ENCODE results near the gene ZNRF2. TPM values are rescaled to one million over a fixed set of nuclear protein-coding genes. Genes with fewer than 3 reads are reported as not detected.
"Not testable (repeated sequence)": the region's sequence is repeated elsewhere in the genome, so short reads cannot be mapped to it uniquely, and the experiment has no call there.

Gene ZNRF2
- total RNA-seq, 2 experiments from 2014 or later = 20.4 to 23.6 TPM

DNA sequence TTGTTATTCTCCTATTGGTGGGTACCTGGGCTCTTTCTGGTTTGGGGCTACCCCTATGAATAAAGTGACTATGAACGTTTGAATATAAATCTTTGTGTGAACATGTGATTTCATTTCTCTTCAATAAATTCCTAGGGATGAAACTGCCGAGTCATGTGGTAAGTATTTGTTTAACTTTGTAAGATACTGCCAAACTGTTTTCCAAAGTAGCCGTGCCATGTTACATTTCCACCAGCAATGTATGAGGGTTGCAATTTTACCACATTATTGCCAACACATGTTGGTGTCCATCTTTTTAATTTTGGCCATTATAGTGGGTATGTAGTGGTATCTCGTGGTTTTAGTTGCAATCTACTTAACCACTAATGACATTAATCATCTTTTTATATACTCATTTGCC, 94.7 kb downstream of the ZNRF2 start:
- no peaks in the 10 kb centered on the region for H3K4me1 Mint-ChIP-seq (ENCODE audit: low read depth)

DNA sequence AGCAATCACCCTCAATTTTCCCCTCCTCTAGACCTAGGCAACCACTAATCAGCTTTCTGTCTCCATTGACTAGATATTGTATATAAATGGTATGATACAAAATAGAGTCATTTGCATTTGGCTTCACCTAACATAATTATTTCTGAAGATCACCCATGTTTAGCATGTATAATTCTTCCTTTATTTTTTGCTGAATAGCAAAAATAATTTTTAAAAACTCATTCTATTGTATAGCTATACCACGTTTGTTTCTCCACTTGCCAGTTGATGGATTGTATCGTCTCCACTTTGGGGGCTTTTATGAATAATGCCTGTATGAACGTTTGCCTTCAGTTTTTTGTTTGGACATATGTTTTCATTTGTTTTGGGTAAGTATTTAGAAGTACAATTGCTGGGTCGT, 95.3 kb downstream of the ZNRF2 start:
- no peak for ATAC-seq (ENCODE audit: poor library complexity)
- Histone ChIP-seq H3K4me1 (ENCODE audit: insufficient read depth, low read length) (no peaks in the 10 kb centered on the region), H3K27me3 (ENCODE audit: control insufficient read depth in 1 of 2, insufficient read depth in 2 of 2, low read length in 2 of 2) (no peaks in the 10 kb centered on the region), H3K27ac (ENCODE audit: low read depth in 1 of 2, low read length in 2 of 2) (no peak overlapping the region), H3K9me3 (ENCODE audit: control insufficient read depth in 1 of 2, insufficient read depth in 1 of 2, low read length in 2 of 2) (no peaks in the 10 kb centered on the region), H3K4me3 (ENCODE audit: low read length) (no peak overlapping the region), H3K36me3 (ENCODE audit: insufficient read depth, low read length) (no peaks in the 10 kb centered on the region)
- H3K4me1 Mint-ChIP-seq (ENCODE audit: low read depth) = no peaks in the 10 kb centered on the region
- no peak for TF ChIP-seq CTCF (IDR thresholded peaks at IDR 0.05)
- no peak for DNase-seq
- H3K9me3 Mint-ChIP-seq = peaks cover 1% of the 10 kb centered on the region
- CTCF ChIA-PET = no interaction called here
- no peaks in the 10 kb centered on the region for H3K27me3 Mint-ChIP-seq
- POLR2A ChIA-PET = no interaction called here
- intact Hi-C loops (cut with DNase I, micrococcal nuclease) = no loop called here
- H3K36me3 Mint-ChIP-seq (ENCODE audit: low read depth) = no peaks in the 10 kb centered on the region
- no peak overlapping the region for H3K27ac Mint-ChIP-seq
- H3K4me3 Mint-ChIP-seq = no peak overlapping the region

More for the DNA sequence above, 94.7 kb downstream of the ZNRF2 start:
- intact Hi-C loops (cut with DNase I, micrococcal nuclease) = no loop called here
- no peaks in the 10 kb centered on the region for H3K36me3 Mint-ChIP-seq (ENCODE audit: low read depth)
- ATAC-seq (ENCODE audit: poor library complexity) (no peak), DNase-seq (no peak)
- Histone ChIP-seq H3K27me3 (ENCODE audit: control insufficient read depth in 1 of 2, insufficient read depth in 2 of 2, low read length in 2 of 2) (no peaks in the 10 kb centered on the region), H3K9me3 (ENCODE audit: control insufficient read depth in 1 of 2, insufficient read depth in 1 of 2, low read length in 2 of 2) (no peaks in the 10 kb centered on the region), H3K4me1 (ENCODE audit: insufficient read depth, low read length) (no peaks in the 10 kb centered on the region), H3K36me3 (ENCODE audit: insufficient read depth, low read length) (no peaks in the 10 kb centered on the region), H3K4me3 (ENCODE audit: low read length) (no peak overlapping the region), H3K27ac (ENCODE audit: low read depth in 1 of 2, low read length in 2 of 2) (no peak overlapping the region)
- no peaks in the 10 kb centered on the region for H3K27me3 Mint-ChIP-seq
- H3K27ac Mint-ChIP-seq = no peak overlapping the region
- no peak overlapping the region for H3K4me3 Mint-ChIP-seq
- POLR2A ChIA-PET = no interaction called here
- H3K9me3 Mint-ChIP-seq = peaks cover 1% of the 10 kb centered on the region
- TF ChIP-seq CTCF (IDR thresholded peaks at IDR 0.05) = no peak
- CTCF ChIA-PET = no interaction called here

DNA sequence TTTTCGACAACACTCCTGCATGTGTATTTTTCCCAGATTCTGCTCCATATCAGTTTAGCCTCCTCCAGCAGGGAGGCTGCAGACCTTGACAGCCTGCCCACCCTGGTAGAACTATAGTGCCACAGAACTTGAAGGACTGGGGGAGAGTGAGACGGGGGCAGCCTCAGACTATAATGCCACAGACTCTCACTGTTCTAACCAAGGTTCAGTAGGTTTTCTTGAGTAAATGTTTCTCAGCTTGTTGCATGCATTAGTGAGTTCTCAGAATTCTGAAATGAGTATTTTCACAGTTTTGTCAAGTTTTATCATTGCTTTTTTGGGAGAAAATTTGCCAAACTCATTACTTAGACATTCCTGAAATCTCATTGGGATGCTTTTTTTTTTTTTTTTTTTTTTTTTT, 95.9 kb downstream of the ZNRF2 start:
- Histone ChIP-seq H3K9me3 (ENCODE audit: control insufficient read depth in 1 of 2, insufficient read depth in 1 of 2, low read length in 2 of 2) (no peaks in the 10 kb centered on the region), H3K27ac (ENCODE audit: low read depth in 1 of 2, low read length in 2 of 2) (no peak overlapping the region), H3K36me3 (ENCODE audit: insufficient read depth, low read length) (no peaks in the 10 kb centered on the region), H3K4me1 (ENCODE audit: insufficient read depth, low read length) (no peaks in the 10 kb centered on the region), H3K27me3 (ENCODE audit: control insufficient read depth in 1 of 2, insufficient read depth in 2 of 2, low read length in 2 of 2) (no peaks in the 10 kb centered on the region), H3K4me3 (ENCODE audit: low read length) (no peak overlapping the region)
- Mint-ChIP-seq H3K9me3 (peaks cover 1% of the 10 kb centered on the region), H3K4me3 (no peak overlapping the region), H3K27ac (no peak overlapping the region), H3K36me3 (ENCODE audit: low read depth) (no peaks in the 10 kb centered on the region), H3K27me3 (no peaks in the 10 kb centered on the region), H3K4me1 (ENCODE audit: low read depth) (no peaks in the 10 kb centered on the region)
- ATAC-seq (ENCODE audit: poor library complexity) = no peak
- ChIA-PET POLR2A (interaction anchor here (0.6 kb wide), 1 partner anchor 57 kb away, joined by 3 read pairs; no protein-coding TSS in a partner anchor), CTCF (interaction anchor here (0.6 kb wide), 1 partner anchor 133 kb away, joined by 3 read pairs; no protein-coding TSS in a partner anchor)
- TF ChIP-seq CTCF (IDR thresholded peaks at IDR 0.05) = no peak
- no peak for DNase-seq
- intact Hi-C loops (cut with DNase I, micrococcal nuclease) = no loop called here

DNA sequence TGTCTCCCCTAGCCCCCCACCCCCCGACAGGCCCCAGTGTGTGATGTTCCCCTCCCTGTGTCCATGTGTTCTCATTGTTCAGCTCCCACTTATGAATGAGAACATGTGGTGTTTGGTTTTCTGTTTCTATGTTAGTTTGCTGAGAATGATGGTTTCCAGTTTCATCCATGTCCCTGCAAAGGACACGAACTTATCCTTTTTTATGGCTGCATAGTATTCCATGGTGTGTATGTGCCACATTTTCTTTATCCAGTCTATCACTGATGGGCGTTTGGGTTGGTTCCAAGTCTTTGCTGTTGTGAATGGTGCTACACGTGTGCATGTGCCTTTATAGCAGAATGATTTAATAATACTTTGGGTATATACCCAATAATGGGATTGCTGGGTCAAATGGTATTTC, 96.4 kb downstream of the ZNRF2 start:
- intact Hi-C loops (cut with DNase I, micrococcal nuclease); H3K36me3 ChIP-seq (ENCODE audit: insufficient read depth, low read length); H3K9me3 Mint-ChIP-seq; CTCF ChIA-PET; H3K36me3 Mint-ChIP-seq (ENCODE audit: low read depth); H3K27me3 ChIP-seq (ENCODE audit: control insufficient read depth in 1 of 2, insufficient read depth in 2 of 2, low read length in 2 of 2); H3K4me3 Mint-ChIP-seq; ATAC-seq (ENCODE audit: poor library complexity); H3K4me3 ChIP-seq (ENCODE audit: low read length); H3K9me3 ChIP-seq (ENCODE audit: control insufficient read depth in 1 of 2, insufficient read depth in 1 of 2, low read length in 2 of 2); POLR2A ChIA-PET; H3K27me3 Mint-ChIP-seq; H3K27ac Mint-ChIP-seq; DNase-seq; H3K27ac ChIP-seq (ENCODE audit: low read depth in 1 of 2, low read length in 2 of 2); H3K4me1 ChIP-seq (ENCODE audit: insufficient read depth, low read length); H3K4me1 Mint-ChIP-seq (ENCODE audit: low read depth): not testable (repeated sequence)

Measured in CD4-positive, alpha-beta T cell (primary cell).